ENCODE measurements around the gene CCDC39.

DNA sequence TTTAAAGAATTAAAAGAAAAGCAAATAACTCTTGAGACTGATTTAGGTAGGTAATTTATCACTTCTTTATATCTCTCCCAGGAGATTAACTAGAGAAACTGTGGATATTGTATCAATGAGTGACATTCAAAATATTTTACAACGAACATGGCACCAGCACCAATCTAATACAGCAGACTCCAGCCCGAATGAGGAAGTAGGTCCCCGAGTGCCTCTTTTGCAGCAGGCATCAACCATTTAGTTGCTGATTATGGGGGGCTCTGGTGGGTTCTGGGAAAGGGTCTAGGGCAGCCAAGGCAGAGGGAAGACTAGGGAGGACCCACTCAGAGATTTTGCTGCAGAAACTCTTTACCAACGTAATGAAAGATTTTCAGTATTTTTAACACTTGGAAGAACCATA, 109.1 kb downstream of the CCDC39 start:
- TF ChIP-seq, protein P1, sequence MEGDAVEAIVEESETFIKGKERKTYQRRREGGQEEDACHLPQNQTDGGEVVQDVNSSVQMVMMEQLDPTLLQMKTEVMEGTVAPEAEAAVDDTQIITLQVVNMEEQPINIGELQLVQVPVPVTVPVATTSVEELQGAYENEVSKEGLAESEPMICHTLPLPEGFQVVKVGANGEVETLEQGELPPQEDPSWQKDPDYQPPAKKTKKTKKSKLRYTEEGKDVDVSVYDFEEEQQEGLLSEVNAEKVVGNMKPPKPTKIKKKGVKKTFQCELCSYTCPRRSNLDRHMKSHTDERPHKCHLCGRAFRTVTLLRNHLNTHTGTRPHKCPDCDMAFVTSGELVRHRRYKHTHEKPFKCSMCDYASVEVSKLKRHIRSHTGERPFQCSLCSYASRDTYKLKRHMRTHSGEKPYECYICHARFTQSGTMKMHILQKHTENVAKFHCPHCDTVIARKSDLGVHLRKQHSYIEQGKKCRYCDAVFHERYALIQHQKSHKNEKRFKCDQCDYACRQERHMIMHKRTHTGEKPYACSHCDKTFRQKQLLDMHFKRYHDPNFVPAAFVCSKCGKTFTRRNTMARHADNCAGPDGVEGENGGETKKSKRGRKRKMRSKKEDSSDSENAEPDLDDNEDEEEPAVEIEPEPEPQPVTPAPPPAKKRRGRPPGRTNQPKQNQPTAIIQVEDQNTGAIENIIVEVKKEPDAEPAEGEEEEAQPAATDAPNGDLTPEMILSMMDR (IDR thresholded peaks at IDR 0.05 in 2 of 3, conservative IDR thresholded peaks at IDR 0.05 in 1 of 3; ENCODE audit: insufficient read depth in 2 of 3, low read depth in 1 of 3, low read length in 3 of 3) = no peak
- TF ChIP-seq ZNF76 (CRISPR knock-in tag; IDR thresholded peaks at IDR 0.05; ENCODE audit: borderline replicate concordance) = no peak
- no peak for TF ChIP-seq NFE2L1 (tag; IDR thresholded peaks at IDR 0.05; ENCODE audit: borderline replicate concordance, low read depth)

All from K562 (cell line).